GM06990 (cell line): Measurements from ENCODE around the gene MLLT3.

Experiments
- DNase-seq: peaks from one replicate; pipeline ENCODE4 v3.0.0-alpha.2; 2011; ENCODE audit not compliant: insufficient read length; ENCODE audit errors: extremely low read depth
- H3K27me3 ChIP-seq: replicated peaks from 2 replicates; pipeline ENCODE4 v1.6.0; 2011; ENCODE audit warnings: low read length; ENCODE audit not compliant: control insufficient read depth, insufficient read depth
- H3K36me3 ChIP-seq: 2 replicates; pipeline ENCODE4 v1.5.1; 2011; ENCODE audit warnings: low read length; ENCODE audit not compliant: control insufficient read depth, insufficient read depth
- H3K4me3 ChIP-seq: replicated peaks from 2 replicates; pipeline ENCODE4 v1.5.1; 2011; ENCODE audit warnings: low read depth, mild to moderate bottlenecking, control low read depth, low read length
- TF ChIP-seq, protein P1 (sequence below): IDR thresholded peaks from 2 replicates; pipeline ENCODE4 v1.5.1; 2011; ENCODE audit warnings: low read length, control low read depth, mild to moderate bottlenecking, inconsistent platforms; ENCODE audit not compliant: insufficient read depth, poor library complexity, severe bottlenecking

Gene MLLT3

DNA sequence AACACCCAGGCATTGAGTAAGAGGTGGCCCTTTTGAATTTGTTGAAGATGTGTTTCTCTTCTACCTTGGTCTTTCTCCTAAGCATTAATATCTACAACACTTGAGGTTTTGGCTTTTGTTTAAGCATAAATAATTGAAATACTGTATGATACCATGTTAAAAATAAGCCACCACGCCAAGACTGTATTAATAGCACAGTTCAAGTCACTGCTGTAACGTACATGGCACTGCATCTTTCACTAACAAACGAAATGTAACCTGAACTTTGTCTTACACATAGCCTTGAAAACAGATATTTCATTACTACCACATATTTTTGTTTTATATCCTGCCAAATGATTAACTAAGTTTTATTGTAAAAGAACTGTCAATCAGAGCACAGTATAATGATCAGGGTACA, 112.8 kb downstream of the MLLT3 start:
- TF ChIP-seq, protein P1, sequence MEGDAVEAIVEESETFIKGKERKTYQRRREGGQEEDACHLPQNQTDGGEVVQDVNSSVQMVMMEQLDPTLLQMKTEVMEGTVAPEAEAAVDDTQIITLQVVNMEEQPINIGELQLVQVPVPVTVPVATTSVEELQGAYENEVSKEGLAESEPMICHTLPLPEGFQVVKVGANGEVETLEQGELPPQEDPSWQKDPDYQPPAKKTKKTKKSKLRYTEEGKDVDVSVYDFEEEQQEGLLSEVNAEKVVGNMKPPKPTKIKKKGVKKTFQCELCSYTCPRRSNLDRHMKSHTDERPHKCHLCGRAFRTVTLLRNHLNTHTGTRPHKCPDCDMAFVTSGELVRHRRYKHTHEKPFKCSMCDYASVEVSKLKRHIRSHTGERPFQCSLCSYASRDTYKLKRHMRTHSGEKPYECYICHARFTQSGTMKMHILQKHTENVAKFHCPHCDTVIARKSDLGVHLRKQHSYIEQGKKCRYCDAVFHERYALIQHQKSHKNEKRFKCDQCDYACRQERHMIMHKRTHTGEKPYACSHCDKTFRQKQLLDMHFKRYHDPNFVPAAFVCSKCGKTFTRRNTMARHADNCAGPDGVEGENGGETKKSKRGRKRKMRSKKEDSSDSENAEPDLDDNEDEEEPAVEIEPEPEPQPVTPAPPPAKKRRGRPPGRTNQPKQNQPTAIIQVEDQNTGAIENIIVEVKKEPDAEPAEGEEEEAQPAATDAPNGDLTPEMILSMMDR = no peak
- H3K27me3 ChIP-seq = no peaks in the 10 kb centered on the region
- no peak for DNase-seq
- no peak overlapping the region for H3K4me3 ChIP-seq
- no peaks in the 10 kb centered on the region for H3K36me3 ChIP-seq

DNA sequence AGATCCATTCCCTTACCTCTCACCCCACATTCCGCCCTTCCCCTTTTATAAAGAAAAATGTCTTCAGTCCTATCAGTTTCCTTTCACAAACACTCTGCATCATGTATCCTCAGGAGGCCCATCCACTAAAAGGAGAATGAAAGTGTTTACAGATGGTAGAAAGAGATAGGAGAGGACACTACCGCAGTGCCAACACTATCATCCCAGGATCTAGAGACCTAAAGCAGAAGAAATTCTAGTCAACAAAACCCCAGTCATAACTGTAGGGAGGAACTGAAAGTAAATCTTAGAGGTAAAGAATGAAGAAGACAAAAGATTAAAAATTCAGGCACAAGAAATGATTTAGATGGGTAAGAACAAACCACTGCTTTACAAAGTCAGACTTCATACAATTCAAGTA, 114.1 kb downstream of the MLLT3 start:
- H3K27me3 ChIP-seq = no peaks in the 10 kb centered on the region
- TF ChIP-seq, protein P1 = no peak
- peak; percentile 29 for DNase-seq

DNA sequence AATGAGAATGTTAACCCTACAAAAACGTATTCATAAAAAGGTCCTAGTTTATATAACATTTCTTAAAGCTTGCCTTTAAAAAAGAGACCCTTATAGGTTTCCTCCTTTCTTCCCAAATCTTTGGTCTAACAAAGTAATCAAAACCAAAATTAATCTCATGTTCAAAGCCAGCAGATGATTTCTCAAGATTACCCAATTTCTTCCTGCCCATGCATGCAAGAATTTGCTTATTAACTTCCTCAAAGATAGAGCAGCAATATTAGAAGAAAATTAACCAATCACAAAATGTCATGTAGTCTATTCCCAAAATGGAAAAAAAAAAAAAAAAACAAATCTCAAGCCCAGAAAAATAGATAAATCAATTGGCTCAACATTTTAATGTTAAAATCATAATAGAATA, 114.9 kb downstream of the MLLT3 start:
- TF ChIP-seq, protein P1 = no peak
- Histone ChIP-seq H3K27me3 (no peaks in the 10 kb centered on the region), H3K36me3 (no peaks in the 10 kb centered on the region), H3K4me3 (no peak overlapping the region)
- no peak for DNase-seq

More for the DNA sequence above, 114.1 kb downstream of the MLLT3 start:
- H3K4me3 ChIP-seq = no peak overlapping the region
- H3K36me3 ChIP-seq = no peaks in the 10 kb centered on the region

DNA sequence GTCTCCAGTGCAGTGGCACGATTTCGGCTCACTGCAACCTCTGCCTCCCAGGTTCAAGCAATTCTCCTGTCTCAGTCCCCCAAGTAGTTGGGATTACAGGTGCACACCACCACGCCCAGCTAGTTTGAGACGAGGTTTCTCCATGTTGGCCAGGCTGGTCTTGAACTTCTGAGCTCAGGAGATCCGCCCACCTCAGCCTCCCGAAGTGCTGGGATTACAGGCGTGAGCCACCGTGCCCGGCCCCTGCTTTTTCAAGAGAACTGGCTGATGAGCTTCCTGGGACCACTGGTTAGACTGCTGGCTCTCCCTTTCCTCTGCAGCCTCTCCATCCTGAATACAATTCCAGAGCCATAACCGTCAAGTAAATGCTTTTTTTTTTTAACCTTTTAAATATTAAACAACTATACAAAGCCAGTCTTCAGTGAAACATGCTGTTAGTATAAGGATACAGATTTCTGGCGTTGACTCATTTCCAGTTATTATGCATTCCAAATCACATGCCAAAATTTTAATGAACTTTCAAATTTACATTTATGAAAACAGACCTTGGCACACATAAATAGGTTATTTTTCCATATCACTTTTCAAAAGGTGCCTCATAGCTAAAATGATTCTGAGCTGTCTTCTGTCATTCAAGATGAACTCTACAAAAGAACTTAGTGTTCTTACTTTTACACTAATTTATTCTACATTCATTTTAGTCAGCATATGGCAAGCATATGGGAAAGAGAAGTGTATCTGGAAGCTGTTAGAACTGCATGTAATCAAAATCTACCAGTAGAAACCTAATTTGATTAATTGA, 116.0 kb downstream of the MLLT3 start:
- TF ChIP-seq, protein P1 = no peak
- Histone ChIP-seq H3K4me3 (no peak overlapping the region), H3K36me3 (no peaks in the 10 kb centered on the region), H3K27me3 (no peaks in the 10 kb centered on the region)
- no peak for DNase-seq

DNA sequence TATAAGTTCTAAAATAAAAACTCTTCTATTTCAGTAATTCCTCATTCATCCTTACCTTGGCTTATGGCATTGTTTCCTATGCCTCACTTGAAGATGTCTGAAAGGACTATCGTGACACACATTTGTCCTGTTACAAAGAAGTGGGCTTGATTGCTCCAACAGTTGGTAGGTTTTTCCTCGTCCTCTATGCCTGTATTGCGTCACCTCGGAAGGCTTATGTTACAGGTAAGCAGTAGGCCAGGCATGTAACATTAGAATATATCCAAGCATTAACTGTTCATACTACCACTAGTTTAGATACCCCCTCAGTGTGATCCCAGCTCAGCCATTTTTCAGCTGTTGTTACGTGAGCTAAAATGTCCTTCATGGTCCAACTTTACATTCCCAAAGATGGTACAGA, 116.7 kb downstream of the MLLT3 start:
- H3K36me3 ChIP-seq = no peaks in the 10 kb centered on the region
- no peak for DNase-seq
- H3K4me3 ChIP-seq = no peak overlapping the region
- TF ChIP-seq, protein P1 = no peak
- H3K27me3 ChIP-seq = no peaks in the 10 kb centered on the region

DNA sequence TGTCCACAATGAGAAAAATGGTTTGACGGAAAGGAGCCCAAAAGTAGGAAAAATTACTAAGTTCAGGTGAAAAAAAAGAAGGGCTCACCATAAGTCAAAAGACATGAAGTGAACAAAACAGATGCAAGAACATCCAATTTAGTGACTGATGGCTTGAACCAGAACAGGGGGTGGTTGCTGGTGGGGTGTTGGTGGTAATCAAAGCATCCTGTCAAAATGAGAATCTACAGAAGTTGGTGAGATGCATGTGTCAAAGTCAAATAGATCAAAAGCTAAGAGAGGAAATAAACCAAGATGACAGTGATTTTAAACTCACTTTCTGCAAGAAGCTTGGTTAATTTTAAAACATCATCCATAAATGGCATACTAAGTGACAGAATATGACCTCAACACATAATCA, 117.4 kb downstream of the MLLT3 start:
- H3K27me3 ChIP-seq = no peaks in the 10 kb centered on the region
- no peak for DNase-seq
- TF ChIP-seq, protein P1 = no peak
- H3K36me3 ChIP-seq = no peaks in the 10 kb centered on the region
- no peak overlapping the region for H3K4me3 ChIP-seq
